ENCODE data around the gene PCDHB8.
"Not testable (repeated sequence)": the region's sequence is repeated elsewhere in the genome, so short reads cannot be mapped to it uniquely, and the experiment has no call there.

PCDHB8 gene

DNA sequence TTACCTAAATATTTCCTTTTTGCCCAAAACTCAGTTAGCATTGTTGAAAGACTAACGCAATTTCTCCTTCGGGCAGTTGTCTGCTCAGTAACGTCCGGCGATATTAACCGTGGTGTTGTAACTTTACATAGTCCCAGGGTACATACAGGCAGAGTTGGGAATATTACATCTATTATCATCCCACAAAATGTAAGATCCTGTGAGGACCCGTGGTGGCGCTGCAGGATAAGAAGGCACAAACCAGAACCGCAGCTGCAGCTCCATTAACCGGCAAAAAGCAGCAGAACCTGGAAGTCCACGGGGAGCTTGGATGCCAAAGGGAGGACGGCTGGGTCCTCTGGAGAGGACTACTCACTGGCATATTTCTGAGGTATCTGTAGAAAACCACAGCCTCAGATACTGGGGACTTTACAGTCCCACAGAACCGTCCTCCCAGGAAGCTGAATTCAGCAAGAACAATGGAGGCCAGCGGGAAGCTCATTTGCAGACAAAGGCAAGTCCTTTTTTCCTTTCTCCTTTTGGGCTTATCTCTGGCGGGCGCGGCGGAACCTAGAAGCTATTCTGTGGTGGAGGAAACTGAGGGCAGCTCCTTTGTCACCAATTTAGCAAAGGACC is at the start of gene PCDHB8:
Gene PCDHB8, plus strand, starts transcription at position 214 of the 615 bp plus-strand sequence. Its CDS starts 245 bp downstream, at position 459.
- not testable (repeated sequence) for DNase-seq (ENCODE audit: low read depth in 2 of 2)

DNA sequence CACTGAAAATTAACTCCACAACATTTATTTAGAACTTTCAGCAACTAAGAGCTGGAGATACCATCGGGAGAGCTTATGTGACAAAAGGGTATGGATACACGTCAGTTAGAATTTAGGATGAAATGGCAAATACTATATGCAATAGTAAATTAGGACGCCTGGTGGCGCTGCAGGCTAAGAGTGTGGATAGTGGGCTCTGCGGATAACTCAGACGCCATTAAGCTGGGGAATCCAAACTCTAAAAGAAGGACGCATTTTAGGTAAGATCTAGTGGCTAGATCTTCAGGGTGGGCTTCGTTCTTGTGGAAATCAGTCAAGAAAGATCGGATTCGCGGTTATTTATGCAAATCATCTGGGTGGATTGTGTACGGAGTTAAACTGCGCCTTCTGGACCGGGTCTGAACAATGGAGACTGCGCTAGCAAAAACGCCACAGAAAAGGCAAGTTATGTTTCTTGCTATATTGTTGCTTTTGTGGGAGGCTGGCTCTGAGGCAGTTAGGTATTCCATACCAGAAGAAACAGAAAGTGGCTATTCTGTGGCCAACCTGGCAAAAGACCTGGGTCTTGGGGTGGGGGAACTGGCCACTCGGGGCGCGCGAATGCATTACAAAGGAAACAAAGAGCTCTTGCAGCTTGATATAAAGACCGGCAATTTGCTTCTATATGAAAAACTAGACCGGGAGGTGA is 42.4 kb upstream of the PCDHB8 start, which contains the start of gene PCDHB5:
Gene PCDHB5, plus strand, starts transcription at position 177 of the 688 bp plus-strand sequence. Its CDS starts 229 bp downstream, at position 406.
- no peak for DNase-seq (ENCODE audit: low read depth in 2 of 2)

DNA sequence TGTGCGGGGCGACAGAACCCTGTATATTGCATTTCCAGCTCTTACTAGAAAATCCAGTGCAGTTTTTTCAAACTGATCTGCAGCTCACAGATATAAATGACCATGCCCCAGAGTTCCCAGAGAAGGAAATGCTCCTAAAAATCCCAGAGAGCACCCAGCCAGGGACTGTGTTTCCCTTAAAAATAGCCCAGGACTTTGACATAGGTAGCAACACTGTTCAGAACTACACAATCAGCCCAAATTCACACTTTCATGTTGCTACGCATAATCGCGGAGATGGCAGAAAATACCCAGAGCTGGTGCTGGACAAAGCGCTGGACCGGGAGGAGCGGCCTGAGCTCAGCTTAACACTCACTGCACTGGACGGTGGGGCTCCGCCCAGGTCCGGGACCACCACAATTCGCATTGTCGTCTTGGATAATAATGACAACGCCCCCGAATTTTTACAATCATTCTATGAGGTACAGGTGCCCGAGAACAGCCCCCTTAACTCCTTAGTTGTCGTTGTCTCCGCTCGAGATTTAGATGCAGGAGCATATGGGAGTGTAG is 41.8 kb upstream of the PCDHB8 start:
- DNase-seq (ENCODE audit: low read depth in 2 of 2), result no peak

DNA sequence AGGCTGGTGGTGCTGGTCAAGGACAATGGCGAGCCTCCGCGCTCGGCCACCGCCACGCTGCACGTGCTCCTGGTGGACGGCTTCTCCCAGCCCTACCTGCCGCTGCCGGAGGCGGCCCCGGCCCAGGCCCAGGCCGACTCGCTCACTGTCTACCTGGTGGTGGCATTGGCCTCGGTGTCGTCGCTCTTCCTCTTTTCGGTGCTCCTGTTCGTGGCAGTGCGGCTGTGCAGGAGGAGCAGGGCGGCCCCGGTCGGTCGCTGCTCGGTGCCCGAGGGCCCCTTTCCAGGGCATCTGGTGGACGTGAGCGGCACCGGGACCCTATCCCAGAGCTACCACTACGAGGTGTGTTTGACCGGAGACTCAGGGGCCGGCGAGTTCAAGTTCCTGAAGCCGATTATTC is 40.2 kb upstream of the PCDHB8 start:
- DNase-seq (ENCODE audit: low read depth in 2 of 2), result not testable (repeated sequence)

DNA sequence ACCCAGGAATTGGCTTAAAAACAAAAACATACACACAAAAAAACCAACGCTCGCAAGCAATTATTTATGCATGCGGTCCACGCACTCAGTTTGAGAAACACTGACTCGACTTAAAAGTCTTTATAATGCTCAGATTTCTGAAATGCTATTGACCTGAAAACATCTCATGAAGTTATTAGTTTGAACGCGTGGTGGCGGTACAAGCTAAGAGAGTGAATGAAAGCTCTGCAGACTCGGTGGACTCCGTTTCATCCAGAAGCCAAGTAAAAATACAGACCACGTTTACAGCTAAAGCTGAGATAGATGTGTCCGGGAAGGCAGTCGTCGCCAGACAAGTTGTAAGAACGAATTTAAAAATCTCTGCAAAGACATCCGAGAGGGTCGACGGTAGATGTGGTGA is 27.8 kb upstream of the PCDHB8 start, which contains the start of gene PCDHB6:
Gene PCDHB6, plus strand, starts transcription at position 246 of the 400 bp plus-strand sequence. CDS start 201 bp downstream, outside the sequence.
- DNase-seq (ENCODE audit: low read depth in 2 of 2), result no peak

DNA sequence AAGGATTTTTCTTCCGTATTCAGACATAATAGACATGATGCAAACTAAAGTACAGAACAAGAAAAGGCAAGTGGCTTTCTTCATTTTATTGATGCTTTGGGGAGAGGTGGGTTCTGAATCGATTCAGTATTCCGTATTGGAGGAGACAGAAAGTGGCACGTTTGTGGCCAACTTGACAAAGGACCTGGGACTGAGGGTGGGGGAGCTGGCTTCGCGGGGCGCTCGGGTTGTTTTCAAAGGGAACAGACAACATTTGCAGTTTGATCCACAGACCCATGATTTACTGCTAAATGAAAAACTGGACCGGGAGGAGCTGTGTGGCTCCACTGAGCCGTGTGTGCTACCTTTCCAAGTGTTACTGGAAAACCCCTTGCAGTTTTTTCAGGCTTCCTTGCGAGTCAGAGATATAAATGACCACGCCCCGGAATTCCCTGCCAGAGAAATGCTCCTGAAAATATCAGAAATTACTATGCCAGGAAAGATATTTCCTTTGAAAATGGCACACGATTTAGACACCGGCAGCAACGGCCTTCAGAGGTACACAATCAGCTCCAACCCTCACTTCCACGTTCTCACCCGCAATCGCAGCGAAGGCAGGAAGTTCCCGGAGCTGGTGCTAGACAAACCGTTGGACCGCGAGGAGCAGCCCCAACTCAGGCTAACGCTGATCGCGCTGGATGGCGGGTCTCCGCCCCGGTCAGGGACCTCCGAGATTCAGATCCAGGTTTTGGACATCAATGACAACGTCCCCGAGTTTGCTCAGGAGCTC is 27.2 kb upstream of the PCDHB8 start:
- DNase-seq (ENCODE audit: low read depth in 2 of 2), result no peak

DNA sequence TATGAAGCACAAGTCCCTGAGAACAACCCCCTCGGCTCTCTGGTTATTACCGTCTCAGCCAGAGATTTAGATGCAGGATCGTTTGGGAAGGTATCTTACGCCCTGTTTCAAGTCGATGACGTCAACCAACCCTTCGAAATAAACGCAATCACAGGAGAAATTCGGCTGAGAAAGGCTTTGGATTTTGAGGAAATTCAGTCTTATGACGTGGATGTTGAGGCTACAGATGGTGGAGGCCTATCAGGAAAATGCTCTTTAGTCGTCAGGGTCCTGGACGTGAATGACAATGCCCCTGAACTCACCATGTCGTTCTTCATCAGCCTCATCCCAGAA is 26.6 kb upstream of the PCDHB8 start:
- DNase-seq (ENCODE audit: low read depth in 2 of 2), result no peak

DNA sequence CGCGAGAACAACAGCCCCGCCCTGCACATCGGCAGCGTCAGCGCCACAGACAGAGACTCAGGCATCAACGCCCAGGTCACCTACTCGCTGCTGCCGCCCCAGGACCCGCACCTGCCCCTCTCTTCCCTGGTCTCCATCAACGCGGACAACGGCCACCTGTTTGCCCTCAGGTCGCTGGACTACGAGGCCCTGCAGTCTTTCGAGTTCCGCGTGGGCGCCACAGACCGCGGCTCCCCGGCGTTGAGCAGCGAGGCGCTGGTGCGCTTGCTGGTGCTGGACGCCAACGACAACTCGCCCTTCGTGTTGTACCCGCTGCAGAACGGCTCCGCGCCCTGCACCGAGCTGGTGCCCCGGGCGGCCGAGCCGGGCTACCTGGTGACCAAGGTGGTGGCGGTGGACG is 26.0 kb upstream of the PCDHB8 start:
- not testable (repeated sequence) for DNase-seq (ENCODE audit: low read depth in 2 of 2)

DNA sequence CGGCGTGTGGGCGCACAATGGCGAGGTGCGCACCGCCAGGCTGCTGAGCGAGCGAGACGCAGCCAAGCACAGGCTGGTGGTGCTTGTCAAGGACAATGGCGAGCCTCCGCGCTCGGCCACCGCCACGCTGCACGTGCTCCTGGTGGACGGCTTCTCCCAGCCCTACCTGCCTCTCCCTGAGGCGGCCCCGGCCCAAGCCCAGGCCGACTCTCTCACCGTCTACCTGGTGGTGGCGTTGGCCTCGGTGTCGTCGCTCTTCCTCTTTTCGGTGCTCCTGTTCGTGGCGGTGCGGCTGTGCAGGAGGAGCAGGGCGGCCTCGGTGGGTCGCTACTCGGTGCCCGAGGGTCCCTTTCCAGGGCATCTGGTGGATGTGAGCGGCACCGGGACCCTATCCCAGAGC is 25.5 kb upstream of the PCDHB8 start:
- not testable (repeated sequence) for DNase-seq (ENCODE audit: low read depth in 2 of 2)

DNA sequence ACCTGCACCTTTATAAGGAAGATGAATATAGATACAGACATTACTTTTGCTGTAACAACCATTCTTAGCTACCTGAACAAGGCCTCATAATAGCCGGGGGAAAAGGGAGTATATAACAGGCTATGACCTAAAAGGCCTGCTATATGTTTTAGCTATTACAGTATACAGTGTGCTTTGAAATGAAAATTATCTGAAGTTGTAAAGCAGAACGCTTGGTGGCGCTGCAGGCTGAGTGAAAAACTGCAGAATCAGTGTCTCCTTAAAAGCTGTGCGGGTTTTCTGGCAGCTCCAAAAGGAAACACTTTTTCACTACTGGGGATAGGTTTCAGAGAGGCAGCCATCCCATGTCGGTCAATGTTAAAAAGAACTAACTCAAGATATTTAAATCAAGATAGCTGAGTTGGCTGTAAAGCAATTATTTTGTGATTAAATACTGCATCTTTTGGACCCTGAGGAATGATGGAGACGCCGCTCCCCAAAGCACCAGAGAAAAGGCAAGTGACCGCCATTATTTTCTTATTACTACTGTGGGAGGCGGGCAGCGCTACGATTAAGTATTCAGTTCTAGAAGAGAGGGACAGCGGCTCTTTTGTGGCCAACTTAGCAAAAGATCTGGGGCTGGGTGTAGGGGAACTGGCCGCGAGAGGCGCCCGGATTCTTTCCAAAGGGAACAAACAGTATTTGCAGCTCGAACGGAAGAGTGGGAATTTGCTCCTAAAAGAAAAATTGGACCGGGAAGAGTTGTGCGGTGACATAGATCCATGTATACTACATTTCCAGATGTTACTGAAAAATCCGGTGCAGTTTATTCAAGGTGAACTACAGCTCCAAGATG is 21.8 kb upstream of the PCDHB8 start:
- DNase-seq (ENCODE audit: low read depth in 2 of 2), result no peak

DNA sequence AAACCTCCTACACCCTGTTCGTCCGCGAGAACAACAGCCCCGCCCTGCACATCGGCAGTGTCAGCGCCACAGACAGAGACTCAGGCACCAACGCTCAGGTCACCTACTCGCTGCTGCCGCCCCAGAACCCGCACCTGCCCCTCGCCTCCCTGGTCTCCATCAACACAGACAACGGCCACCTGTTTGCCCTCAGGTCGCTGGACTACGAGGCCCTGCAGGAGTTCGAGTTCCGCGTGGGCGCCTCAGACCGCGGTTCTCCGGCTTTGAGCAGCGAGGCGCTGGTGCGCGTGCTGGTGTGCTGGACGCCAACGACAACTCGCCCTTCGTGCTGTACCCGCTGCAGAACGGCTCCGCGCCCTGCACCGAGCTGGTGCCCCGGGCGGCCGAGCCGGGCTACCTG is 20.2 kb upstream of the PCDHB8 start:
- DNase-seq (ENCODE audit: low read depth in 2 of 2), result not testable (repeated sequence)

DNA sequence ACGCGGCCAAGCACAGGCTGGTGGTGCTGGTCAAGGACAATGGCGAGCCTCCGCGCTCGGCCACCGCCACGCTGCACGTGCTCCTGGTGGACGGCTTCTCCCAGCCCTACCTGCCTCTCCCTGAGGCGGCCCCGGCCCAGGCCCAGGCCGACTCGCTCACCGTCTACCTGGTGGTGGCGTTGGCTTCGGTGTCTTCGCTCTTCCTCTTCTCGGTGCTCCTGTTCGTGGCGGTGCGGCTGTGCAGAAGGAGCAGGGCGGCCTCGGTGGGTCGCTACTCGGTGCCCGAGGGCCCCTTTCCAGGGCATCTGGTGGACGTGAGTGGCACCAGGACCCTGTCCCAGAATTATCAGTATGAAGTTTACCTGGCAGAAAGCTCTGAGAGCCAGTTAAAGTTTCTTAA is 19.7 kb upstream of the PCDHB8 start:
- not testable (repeated sequence) for DNase-seq (ENCODE audit: low read depth in 2 of 2)

DNA sequence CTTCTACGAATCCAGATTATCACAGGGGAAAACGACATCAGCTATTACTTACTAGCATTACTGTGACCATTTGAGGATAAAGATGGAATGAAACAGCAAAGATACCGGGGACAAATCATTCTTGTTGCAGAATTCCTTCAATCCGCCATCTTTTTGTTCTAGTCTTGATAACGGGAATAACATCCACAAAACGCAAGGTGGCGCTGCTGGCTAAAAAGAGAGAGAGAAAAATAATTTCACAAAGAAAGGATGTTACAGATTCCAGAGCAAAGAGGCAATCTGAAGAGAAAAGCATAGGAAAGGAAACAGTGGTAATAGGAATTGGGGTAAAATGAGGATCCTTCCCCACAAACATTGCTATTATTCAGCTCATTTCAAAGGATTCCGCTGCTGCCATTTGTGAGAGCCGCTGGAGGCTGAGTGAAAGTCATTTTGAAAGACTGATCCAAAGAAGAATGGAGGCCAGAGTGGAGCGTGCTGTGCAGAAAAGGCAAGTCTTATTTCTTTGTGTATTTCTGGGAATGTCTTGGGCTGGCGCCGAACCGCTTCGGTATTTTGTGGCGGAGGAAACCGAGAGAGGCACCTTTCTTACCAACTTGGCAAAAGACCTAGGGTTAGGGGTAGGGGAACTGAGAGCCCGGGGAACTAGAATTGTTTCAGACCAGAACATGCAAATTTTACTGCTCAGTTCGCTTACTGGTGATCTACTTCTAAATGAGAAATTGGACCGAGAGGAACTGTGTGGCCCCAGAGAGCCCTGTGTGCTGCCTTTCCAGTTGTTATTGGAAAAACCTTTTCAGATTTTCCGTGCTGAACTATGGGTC is 5.0 kb upstream of the PCDHB8 start, which contains the start of gene PCDHB7:
Gene PCDHB7, plus strand, starts transcription at position 264 of the 824 bp plus-strand sequence. Its CDS starts 192 bp downstream, at position 456.
- DNase-seq (ENCODE audit: low read depth in 2 of 2), result no peak

DNA sequence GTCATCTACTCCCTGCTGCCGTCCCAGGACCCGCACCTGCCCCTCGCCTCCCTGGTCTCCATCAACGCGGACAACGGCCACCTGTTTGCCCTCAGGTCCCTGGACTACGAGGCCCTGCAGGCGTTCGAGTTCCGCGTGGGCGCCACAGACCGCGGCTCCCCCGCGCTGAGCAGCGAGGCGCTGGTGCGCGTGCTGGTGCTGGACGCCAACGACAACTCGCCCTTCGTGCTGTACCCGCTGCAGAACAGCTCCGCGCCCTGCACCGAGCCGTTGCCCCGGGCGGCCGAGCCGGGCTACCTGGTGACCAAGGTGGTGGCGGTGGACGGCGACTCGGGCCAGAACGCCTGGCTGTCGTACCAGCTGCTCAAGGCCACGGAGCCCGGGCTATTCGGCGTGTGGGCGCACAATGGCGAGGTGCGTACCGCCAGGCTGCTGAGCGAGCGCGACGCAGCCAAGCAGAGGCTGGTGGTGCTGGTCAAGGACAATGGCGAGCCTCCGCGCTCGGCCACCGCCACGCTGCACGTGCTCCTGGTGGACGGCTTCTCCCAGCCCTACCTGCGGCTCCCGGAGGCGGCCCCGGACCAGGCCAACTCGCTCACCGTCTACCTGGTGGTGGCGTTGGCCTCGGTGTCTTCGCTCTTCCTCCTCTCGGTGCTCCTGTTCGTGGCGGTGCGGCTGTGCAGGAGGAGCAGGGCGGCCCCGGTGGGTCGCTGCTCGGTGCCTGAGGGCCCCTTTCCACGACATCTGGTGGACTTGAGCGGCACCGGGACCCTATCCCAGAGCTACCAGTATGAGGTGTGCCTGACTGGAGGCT is 3.1 kb upstream of the PCDHB8 start:
- DNase-seq (ENCODE audit: low read depth in 2 of 2), result not testable (repeated sequence)

DNA sequence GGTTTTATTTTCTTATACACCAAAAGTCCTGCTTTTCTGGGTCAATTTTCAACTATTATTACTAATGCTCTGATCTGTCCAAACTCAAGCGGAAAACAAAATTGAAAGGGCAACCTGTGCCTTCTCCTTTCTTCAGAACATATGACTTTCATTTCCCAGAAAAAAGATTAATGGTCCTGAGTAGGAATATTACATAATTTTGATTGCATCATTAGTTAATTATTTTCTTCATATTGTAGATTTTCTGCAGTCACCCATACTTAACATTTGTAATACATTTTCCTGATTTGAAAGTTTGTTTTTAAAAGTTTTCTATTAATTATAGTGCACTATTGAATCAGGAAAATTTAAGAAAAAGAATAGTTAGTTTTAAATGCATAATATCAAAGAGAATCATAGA is 1.7 kb upstream of the PCDHB8 start:
- DNase-seq (ENCODE audit: low read depth in 2 of 2), result no peak

DNA sequence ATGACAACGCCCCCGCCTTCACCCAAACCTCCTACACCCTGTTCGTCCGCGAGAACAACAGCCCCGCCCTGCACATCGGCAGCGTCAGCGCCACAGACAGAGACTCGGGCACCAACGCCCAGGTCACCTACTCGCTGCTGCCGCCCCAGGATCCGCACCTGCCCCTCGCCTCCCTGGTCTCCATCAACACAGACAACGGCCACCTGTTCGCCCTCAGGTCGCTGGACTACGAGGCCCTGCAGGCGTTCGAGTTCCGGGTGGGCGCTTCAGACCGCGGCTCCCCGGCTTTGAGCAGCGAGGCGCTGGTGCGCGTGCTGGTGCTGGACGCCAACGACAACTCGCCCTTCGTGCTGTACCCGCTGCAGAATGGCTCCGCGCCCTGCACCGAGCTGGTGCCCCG is 1.8 kb downstream of the PCDHB8 start:
- DNase-seq (ENCODE audit: low read depth in 2 of 2), result not testable (repeated sequence)

DNA sequence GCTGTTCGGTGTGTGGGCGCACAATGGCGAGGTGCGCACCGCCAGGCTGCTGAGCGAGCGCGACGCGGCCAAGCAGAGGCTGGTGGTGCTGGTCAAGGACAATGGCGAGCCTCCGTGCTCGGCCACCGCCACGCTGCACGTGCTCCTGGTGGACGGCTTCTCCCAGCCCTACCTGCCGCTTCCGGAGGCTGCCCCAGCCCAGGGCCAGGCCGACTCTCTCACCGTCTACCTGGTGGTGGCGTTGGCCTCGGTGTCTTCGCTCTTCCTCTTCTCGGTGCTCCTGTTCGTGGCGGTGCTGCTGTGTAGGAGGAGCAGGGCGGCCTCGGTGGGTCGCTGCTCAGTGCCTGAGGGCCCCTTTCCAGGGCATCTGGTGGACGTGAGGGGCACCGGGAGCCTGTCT is 2.3 kb downstream of the PCDHB8 start:
- DNase-seq (ENCODE audit: low read depth in 2 of 2), result not testable (repeated sequence)

DNA sequence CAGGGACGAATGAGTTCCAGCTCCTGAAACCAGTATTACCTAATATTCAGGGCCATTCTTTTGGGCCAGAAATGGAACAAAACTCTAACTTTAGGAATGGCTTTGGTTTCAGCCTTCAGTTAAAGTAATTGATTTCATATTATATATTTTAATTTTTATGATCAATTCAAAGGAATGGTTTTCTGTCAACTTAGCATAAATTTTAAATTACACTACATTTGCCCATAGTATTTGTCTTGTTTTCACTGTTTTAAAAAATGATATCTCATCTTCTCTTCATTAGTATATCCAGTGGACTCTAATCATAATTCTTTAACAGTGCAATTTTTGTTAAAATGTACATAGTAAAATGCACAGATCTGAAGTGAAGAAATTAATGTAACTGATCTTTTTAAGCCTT is 2.7 kb downstream of the PCDHB8 start:
- no peak for DNase-seq (ENCODE audit: low read depth in 2 of 2)

DNA sequence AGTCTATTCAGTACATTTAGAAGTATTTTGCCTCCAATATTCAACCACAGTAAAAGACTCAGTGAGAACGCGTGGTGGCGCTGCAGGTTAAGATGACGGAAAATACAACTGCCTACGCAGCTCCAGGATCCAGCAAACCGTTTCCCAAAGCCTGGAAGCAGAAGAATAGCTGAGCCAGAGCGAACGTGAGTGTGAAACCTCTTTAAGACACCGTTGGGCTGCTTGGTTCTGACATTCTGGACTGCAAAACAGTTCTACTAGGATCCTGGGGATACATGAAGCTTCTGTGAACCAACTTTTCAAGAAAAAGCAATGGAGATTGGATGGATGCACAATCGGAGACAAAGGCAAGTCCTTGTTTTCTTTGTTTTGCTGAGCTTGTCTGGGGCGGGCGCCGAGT is 4.7 kb downstream of the PCDHB8 start, which contains the start of gene PCDHB16:
Gene PCDHB16, plus strand, starts transcription at position 140 of the 400 bp plus-strand sequence. Its CDS starts 173 bp downstream, at position 313.
- DNase-seq (ENCODE audit: low read depth in 2 of 2), result no peak
